Left ventricle myocardium inferior (tissue), 1 donor: Measurements from ENCODE around the gene AICDA. TPM values are rescaled to one million over a fixed set of nuclear protein-coding genes. Genes with fewer than 3 reads are reported as not detected.

Experiments used
- DNase-seq: peaks from one replicate; pipeline ENCODE4 v3.0.0-alpha.2; 2020
- H3K27ac ChIP-seq: fragments of 200-600 bp; replicated peaks from 2 replicates; pipeline ENCODE4 v1.8.0; 2021
- H3K27me3 ChIP-seq: fragments of 200-600 bp; 2 replicates; pipeline ENCODE4 v1.8.0; 2021; ENCODE audit warnings: low read depth
- H3K36me3 ChIP-seq: fragments of 200-600 bp; 2 replicates; pipeline ENCODE4 v1.8.0; 2021
- H3K4me1 ChIP-seq: fragments of 200-600 bp; 2 replicates; pipeline ENCODE4 v1.8.0; 2021
- H3K4me3 ChIP-seq: fragments of 200-600 bp; 2 replicates; pipeline ENCODE4 v1.8.0; 2021; ENCODE audit warnings: mild to moderate bottlenecking, moderate library complexity
- H3K9me3 ChIP-seq: fragments of 200-600 bp; replicated peaks from 2 replicates; pipeline ENCODE4 v1.8.0; 2021
- intact Hi-C: fragments of 100-400 bp; cut with micrococcal nuclease; formaldehyde crosslinking; loops from one replicate; pipeline ENCODE4 v1.11.0; 2022
- long read RNA-seq: library from polyadenylated mRNA; unstranded; transcript quantifications from one replicate; pipeline ENCODE4 v2.0.0, GENCODE V29; 2021
- total RNA-seq: library from RNA; stranded (reverse); fragmentation: NEBNext Ultra II Directional; extraction: Animal tissue kit (Norgen Biotek cat#: 25700); gene quantifications from one replicate; pipeline ENCODE4 v1.2.1, GENCODE V29; 2021
- TF ChIP-seq, protein P1 (sequence below): fragments of 200-600 bp; IDR thresholded peaks from 2 replicates; pipeline ENCODE4 v1.8.0; 2021; ENCODE audit warnings: antibody characterized with exemption, mild to moderate bottlenecking, borderline replicate concordance
- donor health status: DM: no; HTN: yes; CAD: no; lungs with severe emphysema.

AICDA gene
- not detected for total RNA-seq
- long read RNA-seq = 0 reads

DNA sequence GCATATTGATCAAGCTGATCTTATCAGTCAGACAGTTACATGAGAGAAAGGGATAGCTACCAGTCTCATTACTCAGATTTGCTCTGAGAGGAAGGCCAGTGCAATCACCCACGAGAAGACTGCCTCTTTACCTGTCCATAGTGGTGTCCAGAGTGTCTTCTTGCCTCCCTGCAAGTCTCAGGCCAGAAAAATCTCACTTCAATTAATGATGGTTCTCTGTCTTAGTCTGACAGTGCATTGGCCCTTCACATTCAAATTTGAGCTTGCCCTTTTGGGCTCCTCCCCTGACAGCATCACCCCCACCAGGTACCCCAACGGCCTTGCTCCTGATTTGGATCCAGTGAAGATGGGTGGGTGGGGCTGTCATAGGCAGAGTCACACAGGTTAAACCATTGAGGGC, at the start of gene AICDA:
Gene AICDA, minus strand, starts transcription at position 231 of the 400 bp plus-strand sequence. Its CDS starts 92 bp downstream, at position 139.
- Histone ChIP-seq H3K27ac (no peak within 1 kb of the TSS), H3K27me3 (no peaks in the 10 kb centered on the region), H3K4me1 (no peaks in the 10 kb centered on the region), H3K4me3 (no peak within 1 kb of the TSS), H3K9me3 (no peaks in the 10 kb centered on the region), H3K36me3 (no peaks in the 10 kb centered on the region)
- intact Hi-C loops = no loop called here
- TF ChIP-seq, protein P1, sequence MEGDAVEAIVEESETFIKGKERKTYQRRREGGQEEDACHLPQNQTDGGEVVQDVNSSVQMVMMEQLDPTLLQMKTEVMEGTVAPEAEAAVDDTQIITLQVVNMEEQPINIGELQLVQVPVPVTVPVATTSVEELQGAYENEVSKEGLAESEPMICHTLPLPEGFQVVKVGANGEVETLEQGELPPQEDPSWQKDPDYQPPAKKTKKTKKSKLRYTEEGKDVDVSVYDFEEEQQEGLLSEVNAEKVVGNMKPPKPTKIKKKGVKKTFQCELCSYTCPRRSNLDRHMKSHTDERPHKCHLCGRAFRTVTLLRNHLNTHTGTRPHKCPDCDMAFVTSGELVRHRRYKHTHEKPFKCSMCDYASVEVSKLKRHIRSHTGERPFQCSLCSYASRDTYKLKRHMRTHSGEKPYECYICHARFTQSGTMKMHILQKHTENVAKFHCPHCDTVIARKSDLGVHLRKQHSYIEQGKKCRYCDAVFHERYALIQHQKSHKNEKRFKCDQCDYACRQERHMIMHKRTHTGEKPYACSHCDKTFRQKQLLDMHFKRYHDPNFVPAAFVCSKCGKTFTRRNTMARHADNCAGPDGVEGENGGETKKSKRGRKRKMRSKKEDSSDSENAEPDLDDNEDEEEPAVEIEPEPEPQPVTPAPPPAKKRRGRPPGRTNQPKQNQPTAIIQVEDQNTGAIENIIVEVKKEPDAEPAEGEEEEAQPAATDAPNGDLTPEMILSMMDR = no peak
- no peak for DNase-seq

DNA sequence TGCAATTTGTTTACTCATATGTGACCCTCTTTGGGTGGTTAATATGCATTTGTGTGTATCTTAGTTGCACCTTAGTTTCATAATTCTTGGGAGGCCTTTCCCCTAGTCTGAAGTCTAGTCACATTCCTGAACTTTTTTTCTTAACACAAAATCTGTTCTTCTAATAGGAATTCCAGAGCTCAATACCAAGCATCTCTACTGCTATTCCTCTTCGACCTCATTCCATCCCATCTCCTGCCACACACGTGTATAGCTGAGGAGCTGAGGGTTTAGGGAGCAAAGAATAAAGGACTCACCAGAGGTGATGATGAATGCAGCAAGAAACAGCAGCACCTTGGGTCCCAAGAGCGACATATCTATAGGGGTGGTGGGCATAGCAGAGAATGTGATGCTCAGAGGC, 49.1 kb upstream of the AICDA start:
- peaks cover 6% of the 10 kb centered on the region for H3K9me3 ChIP-seq
- H3K27ac ChIP-seq = peak overlapping the region; percentile 68
- peaks cover 5% of the 10 kb centered on the region for H3K4me1 ChIP-seq
- H3K4me3 ChIP-seq = peak overlapping the region; percentile 55
- H3K27me3 ChIP-seq = peaks cover 8% of the 10 kb centered on the region
- no peaks in the 10 kb centered on the region for H3K36me3 ChIP-seq
- TF ChIP-seq, protein P1 = no peak
- DNase-seq = no peak
- intact Hi-C loops = loop anchor here (10.0 kb wide), 1 partner anchor 233 kb away; no protein-coding TSS in a partner anchor

DNA sequence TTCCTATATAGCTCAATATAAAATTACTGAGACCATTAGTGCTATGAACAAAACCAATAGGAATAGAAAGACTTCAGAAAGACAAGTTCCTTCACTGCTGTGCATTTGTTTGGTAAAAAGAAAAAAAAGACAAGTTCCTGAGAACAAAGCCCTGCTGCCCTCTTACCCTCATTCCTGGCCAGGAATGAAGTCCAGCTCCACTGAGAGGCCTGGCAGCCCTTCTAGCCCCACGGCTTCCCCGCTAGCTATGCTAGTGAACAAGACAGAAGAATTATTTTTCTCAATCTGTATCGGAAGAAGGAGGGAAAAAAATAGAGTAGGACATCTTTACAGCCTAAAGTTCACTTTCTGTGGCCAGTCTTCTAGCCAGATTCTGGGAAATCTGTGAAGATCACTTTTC, 48.4 kb upstream of the AICDA start:
- Histone ChIP-seq H3K27ac (peak overlapping the region; percentile 68), H3K36me3 (no peaks in the 10 kb centered on the region), H3K4me1 (peaks cover 5% of the 10 kb centered on the region), H3K4me3 (peak overlapping the region; percentile 55), H3K27me3 (peaks cover 8% of the 10 kb centered on the region), H3K9me3 (peaks cover 6% of the 10 kb centered on the region)
- DNase-seq = no peak
- TF ChIP-seq, protein P1 = no peak
- intact Hi-C loops = loop anchor here (10.0 kb wide), 1 partner anchor 234 kb away; no protein-coding TSS in a partner anchor

DNA sequence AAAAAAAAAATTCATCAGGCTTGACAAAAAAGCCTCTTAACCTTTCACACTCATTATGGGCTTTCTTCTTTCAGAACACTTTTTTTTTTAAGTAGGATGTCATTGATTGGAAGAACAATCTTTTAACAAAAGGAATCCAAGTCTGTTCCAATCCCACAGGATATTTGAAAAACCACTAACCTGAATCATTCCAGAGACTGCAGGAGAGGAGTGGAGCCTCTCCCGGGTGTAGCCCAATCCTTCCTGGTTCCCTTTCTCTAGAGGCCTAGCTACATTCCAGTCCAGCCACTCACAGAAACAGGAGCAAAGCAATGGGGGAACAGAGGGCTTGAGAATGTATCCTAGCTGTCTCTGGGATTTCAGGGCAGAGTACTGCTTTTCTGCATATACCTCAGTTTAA, 45.7 kb upstream of the AICDA start:
- intact Hi-C loops = no loop called here
- Histone ChIP-seq H3K9me3 (peaks cover 6% of the 10 kb centered on the region), H3K4me3 (no peak overlapping the region), H3K27ac (no peak overlapping the region), H3K36me3 (no peaks in the 10 kb centered on the region), H3K4me1 (peaks cover under 1% of the 10 kb centered on the region), H3K27me3 (peaks cover 7% of the 10 kb centered on the region)
- TF ChIP-seq, protein P1 = no peak
- no peak for DNase-seq

DNA sequence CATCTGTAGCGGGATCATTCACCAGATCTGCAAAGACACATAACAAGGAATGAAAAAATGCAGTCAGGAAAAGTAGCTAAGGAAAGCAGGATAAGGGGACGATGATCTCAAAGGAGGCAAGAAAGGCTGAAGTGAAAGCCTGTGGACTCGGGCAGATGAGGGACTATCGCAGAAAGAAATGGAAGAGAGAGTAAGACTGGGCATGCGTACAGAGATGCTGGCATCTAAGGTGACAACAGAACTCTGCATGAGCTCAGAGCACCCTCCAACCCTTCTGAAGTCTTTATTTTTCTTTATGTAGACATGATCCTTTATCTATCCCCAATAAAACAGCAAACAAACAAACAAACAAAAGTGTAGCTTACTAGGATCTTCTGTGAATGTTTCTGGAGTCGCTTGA, 42.8 kb upstream of the AICDA start:
- H3K9me3 ChIP-seq = peaks cover 6% of the 10 kb centered on the region
- TF ChIP-seq, protein P1 = no peak
- DNase-seq = no peak
- intact Hi-C loops = no loop called here
- no peaks in the 10 kb centered on the region for H3K36me3 ChIP-seq
- no peaks in the 10 kb centered on the region for H3K27me3 ChIP-seq
- H3K4me1 ChIP-seq = no peaks in the 10 kb centered on the region
- no peak overlapping the region for H3K27ac ChIP-seq
- H3K4me3 ChIP-seq = no peak overlapping the region
